GM12891 (cell line): ENCODE data around the gene TMCC3.

ENCODE experiments used
- POLR2A ChIP-seq: IDR thresholded peaks from 2 replicates; pipeline ENCODE4 v1.6.1; 2011; ENCODE audit warnings: low read depth, low read length, control low read depth
- POLR2AphosphoS5 ChIP-seq: IDR thresholded peaks from 2 replicates; pipeline ENCODE4 v1.6.1; 2011; ENCODE audit warnings: low read depth, low read length, control low read depth
- TAF1 ChIP-seq: IDR thresholded peaks from 2 replicates; pipeline ENCODE4 v1.6.1; 2011; ENCODE audit warnings: low read depth, low read length, control low read depth

DNA sequence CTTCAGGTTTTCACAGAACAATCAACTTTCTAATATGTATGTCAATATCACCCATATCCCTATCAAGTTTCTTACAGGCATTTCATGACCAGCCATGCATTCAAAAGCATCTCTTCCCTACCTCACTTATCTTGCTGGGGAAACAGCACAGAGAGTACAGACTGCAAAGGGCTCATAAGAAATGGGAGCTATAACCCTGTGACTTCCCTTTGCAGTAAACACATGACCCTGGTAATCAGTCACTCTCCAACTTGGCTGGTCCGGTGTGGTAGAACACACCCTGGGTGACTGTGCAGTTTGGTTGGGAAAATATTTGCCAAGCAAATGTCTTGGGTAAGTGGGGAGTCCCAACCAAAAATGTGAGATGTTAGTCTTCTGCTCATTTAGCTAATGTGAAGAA is 49.4 kb upstream of the TMCC3 start:
- TF ChIP-seq POLR2A, result no peak
- no peak for TF ChIP-seq POLR2AphosphoS5
- TF ChIP-seq TAF1, result no peak
